ENCODE results near the gene FNIP2.
"Not testable (repeated sequence)": the region's sequence is repeated elsewhere in the genome, so short reads cannot be mapped to it uniquely, and the experiment has no call there.

FNIP2 gene

DNA sequence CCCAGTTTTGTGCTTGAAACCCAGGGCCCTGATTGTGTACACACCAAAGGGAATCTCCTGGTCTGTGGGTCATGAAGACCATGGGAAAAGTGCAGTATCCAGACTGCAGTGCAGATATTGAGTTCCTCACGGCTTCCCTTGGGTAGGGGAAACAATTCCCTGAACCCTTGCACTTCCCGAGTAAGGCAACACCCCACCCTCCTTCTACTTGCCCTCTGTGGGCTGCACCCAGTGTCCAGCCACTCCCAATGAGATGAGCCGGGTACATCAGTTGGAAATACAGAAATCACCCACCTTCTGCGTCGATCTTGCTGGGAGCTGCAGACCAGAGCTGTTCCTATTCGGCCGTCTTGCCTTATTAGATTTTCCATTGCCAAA, 134.2 kb downstream of the FNIP2 start:
- H3K4me3 ChIP-seq (ENCODE audit: low read depth, low read length) = no peak overlapping the region

DNA sequence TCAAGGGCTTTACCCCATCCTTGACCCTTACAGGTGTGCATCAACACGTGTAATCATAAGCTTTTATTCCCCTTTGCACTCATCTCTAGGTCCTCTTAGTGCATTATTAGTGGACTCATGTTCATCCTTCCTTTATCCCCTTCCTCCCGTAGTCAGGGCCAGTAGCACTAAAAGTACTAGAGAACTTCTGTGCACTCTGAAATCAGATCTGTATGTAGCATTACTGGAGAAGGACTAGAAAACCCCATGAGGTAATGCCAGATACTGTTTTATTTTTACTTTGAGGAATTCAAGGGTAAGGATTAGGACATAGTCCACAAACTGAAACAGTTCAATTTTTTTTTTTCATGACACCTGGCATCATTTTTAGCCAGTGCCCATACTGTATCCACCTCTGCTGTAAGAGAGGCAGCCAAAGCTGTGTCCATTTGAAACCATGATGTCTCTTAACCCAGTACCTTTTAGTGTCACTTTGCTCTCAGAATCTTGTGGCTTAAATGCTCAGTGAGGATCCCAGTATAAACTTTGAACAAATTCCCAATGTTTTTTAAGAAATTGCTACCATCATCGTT, 134.7 kb downstream of the FNIP2 start:
- H3K4me3 ChIP-seq (ENCODE audit: low read depth, low read length) = no peak overlapping the region

- H3K4me3 ChIP-seq (ENCODE audit: low read depth, low read length) = no peak overlapping the region
These were observed 136.0 kb downstream of the FNIP2 start for GRCh38 chr4:158904815-158905214.

- H3K4me3 ChIP-seq (ENCODE audit: low read depth, low read length) = no peak overlapping the region
These were observed 137.2 kb downstream of the FNIP2 start for GRCh38 chr4:158906073-158906472.

- H3K4me3 ChIP-seq (ENCODE audit: low read depth, low read length) = no peak overlapping the region
These were observed 143.6 kb downstream of the FNIP2 start for GRCh38 chr4:158912390-158912789.

- no peak overlapping the region for H3K4me3 ChIP-seq (ENCODE audit: low read depth, low read length)
These were observed 144.0 kb downstream of the FNIP2 start for GRCh38 chr4:158912806-158913205.

GRCh38 chr4:158913766-158914165, 144.9 kb downstream of the FNIP2 start:
- no peak overlapping the region for H3K4me3 ChIP-seq (ENCODE audit: low read depth, low read length)

DNA sequence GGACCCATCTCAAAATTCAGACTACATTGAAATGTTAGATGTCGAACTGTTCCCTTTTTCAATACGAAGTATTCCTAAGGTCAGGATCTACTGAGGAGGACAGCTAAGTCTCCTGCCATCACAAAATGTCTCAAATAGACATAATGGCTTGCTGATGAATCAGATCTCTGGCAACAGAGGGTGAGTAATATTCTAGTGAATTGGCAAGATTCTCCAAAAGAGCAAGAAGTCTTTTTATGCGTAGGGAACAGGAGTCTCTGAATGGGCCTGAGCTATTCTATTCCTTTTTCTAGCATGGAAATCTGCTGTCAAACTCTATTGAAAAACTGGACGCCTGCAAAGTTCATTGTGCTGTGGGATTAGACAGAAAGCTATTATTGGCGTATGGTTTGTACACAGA, 145.4 kb downstream of the FNIP2 start:
- H3K4me3 ChIP-seq (ENCODE audit: low read depth, low read length) = no peak overlapping the region

- no peak overlapping the region for H3K4me3 ChIP-seq (ENCODE audit: low read depth, low read length)
These were observed 146.9 kb downstream of the FNIP2 start for GRCh38 chr4:158915683-158916241.

- not testable (repeated sequence) for H3K4me3 ChIP-seq (ENCODE audit: low read depth, low read length)
These were observed 151.7 kb downstream of the FNIP2 start for GRCh38 chr4:158920452-158920996.

GRCh38 chr4:158927774-158928173, 158.9 kb downstream of the FNIP2 start:
- not testable (repeated sequence) for H3K4me3 ChIP-seq (ENCODE audit: low read depth, low read length)

- H3K4me3 ChIP-seq (ENCODE audit: low read depth, low read length) = no peak overlapping the region
These were observed 161.3 kb downstream of the FNIP2 start for GRCh38 chr4:158929939-158930638.

GRCh38 chr4:158930639-158930972, 161.8 kb downstream of the FNIP2 start:
- no peak overlapping the region for H3K4me3 ChIP-seq (ENCODE audit: low read depth, low read length)

GRCh38 chr4:158933236-158933635, 164.4 kb downstream of the FNIP2 start:
- no peak overlapping the region for H3K4me3 ChIP-seq (ENCODE audit: low read depth, low read length)

DNA sequence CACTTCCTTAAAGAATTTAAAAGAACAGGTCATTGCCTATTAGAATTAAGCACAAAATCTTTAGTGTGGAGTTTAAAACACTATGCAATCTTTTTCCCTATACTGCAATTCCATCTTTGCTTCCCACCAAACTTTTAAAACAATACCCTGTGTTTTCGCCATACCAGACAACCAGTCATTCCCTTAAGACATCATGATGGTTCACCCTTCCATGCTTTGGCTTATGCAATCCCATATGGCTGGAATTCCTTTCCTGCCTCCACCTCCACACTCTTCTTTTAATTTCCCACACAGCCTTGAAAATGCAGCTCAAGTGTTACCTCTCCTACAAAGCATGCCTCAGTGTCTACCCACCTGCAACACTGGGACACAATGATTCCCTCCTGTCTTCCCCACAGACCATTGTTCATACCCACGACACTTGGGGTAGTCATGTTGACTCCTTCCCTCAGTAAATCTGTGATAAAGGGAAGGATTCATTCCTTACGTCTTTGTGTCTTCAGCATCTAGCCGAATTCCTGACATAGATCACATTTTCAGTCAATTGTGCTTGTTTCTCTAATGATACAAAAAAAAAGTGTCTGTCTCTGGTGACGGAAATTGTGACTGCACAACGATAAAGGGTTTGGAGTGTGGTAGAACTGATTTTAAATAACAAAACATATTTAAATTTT, 166.3 kb downstream of the FNIP2 start:
- H3K4me3 ChIP-seq (ENCODE audit: low read depth, low read length) = no peak overlapping the region

DNA sequence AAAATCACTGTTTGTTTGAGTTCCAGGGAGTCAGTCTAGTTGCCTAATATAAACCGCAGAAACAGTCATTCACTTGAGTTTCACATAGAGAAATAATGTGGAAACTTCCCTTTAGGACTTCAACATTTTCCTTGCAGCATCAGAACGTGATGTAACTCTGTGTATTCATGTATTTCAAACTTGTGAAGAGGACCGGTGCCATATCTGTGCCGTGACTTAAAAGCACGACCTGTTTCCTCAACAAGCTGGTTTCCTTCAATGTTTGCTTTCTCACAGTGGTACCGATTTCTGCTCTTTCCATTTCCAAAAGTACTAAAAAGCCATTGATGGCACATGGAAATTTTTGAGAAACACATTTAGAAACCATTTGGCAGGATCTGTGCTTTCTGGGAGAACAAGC, 167.4 kb downstream of the FNIP2 start:
- H3K4me3 ChIP-seq (ENCODE audit: low read depth, low read length) = no peak overlapping the region

GRCh38 chr4:158938220-158939044, 169.6 kb downstream of the FNIP2 start:
- H3K4me3 ChIP-seq (ENCODE audit: low read depth, low read length) = no peak overlapping the region

GRCh38 chr4:158940271-158940670, 171.4 kb downstream of the FNIP2 start:
- no peak overlapping the region for H3K4me3 ChIP-seq (ENCODE audit: low read depth, low read length)

- H3K4me3 ChIP-seq (ENCODE audit: low read depth, low read length) = no peak overlapping the region
These were observed 172.5 kb downstream of the FNIP2 start for GRCh38 chr4:158941321-158941720.

GRCh38 chr4:158941895-158942294, 173.1 kb downstream of the FNIP2 start:
- no peak overlapping the region for H3K4me3 ChIP-seq (ENCODE audit: low read depth, low read length)

GRCh38 chr4:158945529-158946108, 176.8 kb downstream of the FNIP2 start:
- no peak overlapping the region for H3K4me3 ChIP-seq (ENCODE audit: low read depth, low read length)

Measured in iPS-11a (cell line).